Heart left ventricle (tissue), 13 donors: ENCODE results near the gene RAD51.

Experiments used
- CTCF ChIP-seq, 12 donors: fragments of 200-600 bp; sonication (generic) in 4 of 12; IDR thresholded peaks; one replicate each; pipeline versions ENCODE4 v1.5.0 to v1.8.0; 2018 to 2022; ENCODE audit warnings: antibody characterized with exemption in 12 of 12, mild to moderate bottlenecking in 5 of 12
- POLR2A ChIP-seq, 2 donors: fragments of 450-650 bp; IDR thresholded peaks; one replicate each; pipeline ENCODE4 v1.6.1; 2017; ENCODE audit warnings: antibody characterized with exemption in 2 of 2, mild to moderate bottlenecking in 2 of 2, moderate library complexity in 2 of 2
- donor health status: ischemic (EF 13 %, LVEDD 7.1; RV severe dilation, severe dysfunction).
- donor health status: DM: no; HTN: yes; CAD: no.
- donor health status: DM: no; HTN: no; CAD: no.
- donor health status: ischemic (EF 25% LVEDD 6.9; RV normal size, moderate dysfunction).
- donor health status: ischemic (EF 25% LVEDD 5.7; RV mildly dilated, moderate dysfunction).
- donor health status: ischemic (EF 35%, LVEDD 5.7; RV mildly dilated, moderate dysfunction).
- donor health status: nonischemic (EF 11% LVEDD 7.7; RV severe dilation, severe dysfunction).
- donor health status: DM: yes; HTN: yes; CAD: no.
- donor health status: PGD.
- donor health status: ischemic (EF 29% LVEDD 5.4; RV normal size, mild dysfunction).
- donor health status: nonischemic (EF 23%, LVEDD 6.1; RV moderate dilation, normal function).

GRCh38 chr15:40702077-40702476 lies 7.1 kb downstream of the RAD51 start:
- TF ChIP-seq POLR2A (IDR thresholded peaks at IDR 0.05) = no peak
- no peak for TF ChIP-seq CTCF (IDR thresholded peaks at IDR 0.05)
